OCI-LY7 (cell line): Measurements from ENCODE around the gene FASTKD1.

ENCODE experiments used
- EZH2phosphoT487 ChIP-seq: fragments of 200-600 bp; sonication (generic); IDR thresholded peaks from 2 replicates; pipeline ENCODE4 v1.6.1; 2018; ENCODE audit warnings: low read depth, borderline replicate concordance, mild to moderate bottlenecking, mixed run types, antibody characterized with exemption, low read length, moderate library complexity, mixed read lengths
- TF ChIP-seq, protein P1 (sequence below): fragments of 200-600 bp; sonication (generic); conservative IDR thresholded peaks from 2 replicates; pipeline ENCODE4 v1.5.1; 2014; ENCODE audit warnings: mild to moderate bottlenecking, antibody characterized with exemption, low read length, moderate library complexity, mixed read lengths

DNA sequence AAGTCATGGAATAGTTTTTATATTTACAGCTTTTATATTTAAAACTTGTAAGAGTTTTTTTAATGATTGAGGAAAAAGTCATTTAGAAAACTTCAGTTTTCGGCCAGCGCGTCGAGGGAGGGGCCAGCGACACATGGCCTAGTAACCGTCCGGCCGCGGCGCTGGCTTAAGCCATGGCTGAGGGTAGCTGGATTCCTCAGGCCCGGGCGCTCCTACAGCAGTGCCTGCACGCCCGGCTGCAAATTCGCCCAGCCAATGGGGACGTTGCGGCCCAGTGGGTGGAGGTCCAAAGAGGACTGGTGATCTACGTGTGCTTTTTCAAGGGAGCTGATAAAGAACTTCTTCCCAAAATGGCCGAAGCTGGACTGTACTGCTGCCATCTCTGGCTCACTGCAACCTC lies 69.0 kb downstream of the FASTKD1 start:
- no peak for TF ChIP-seq EZH2phosphoT487
- TF ChIP-seq, protein P1, sequence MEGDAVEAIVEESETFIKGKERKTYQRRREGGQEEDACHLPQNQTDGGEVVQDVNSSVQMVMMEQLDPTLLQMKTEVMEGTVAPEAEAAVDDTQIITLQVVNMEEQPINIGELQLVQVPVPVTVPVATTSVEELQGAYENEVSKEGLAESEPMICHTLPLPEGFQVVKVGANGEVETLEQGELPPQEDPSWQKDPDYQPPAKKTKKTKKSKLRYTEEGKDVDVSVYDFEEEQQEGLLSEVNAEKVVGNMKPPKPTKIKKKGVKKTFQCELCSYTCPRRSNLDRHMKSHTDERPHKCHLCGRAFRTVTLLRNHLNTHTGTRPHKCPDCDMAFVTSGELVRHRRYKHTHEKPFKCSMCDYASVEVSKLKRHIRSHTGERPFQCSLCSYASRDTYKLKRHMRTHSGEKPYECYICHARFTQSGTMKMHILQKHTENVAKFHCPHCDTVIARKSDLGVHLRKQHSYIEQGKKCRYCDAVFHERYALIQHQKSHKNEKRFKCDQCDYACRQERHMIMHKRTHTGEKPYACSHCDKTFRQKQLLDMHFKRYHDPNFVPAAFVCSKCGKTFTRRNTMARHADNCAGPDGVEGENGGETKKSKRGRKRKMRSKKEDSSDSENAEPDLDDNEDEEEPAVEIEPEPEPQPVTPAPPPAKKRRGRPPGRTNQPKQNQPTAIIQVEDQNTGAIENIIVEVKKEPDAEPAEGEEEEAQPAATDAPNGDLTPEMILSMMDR: no peak
